ENCODE measurements around the gene DLK2.

DNA sequence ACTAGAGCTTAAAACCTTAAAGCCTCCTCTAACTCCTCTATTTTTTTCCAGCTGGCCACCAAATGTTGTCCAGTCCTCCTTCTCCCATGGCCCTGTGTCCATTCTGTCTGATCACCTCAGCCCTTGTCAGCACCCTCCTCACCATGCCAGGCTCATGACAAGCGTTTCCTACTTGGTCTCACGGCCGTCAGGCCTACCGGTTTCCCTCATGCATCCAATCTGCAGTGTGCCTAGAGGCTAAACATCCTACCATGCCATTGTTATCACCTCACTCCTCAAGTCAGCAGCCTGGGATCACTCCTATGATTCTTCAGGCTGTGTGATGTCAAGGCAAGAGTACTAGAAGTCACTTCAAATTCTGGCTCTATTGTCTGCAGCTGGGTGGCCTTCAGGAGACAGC, 12.4 kb upstream of the DLK2 start:
- TF ChIP-seq, protein P1, sequence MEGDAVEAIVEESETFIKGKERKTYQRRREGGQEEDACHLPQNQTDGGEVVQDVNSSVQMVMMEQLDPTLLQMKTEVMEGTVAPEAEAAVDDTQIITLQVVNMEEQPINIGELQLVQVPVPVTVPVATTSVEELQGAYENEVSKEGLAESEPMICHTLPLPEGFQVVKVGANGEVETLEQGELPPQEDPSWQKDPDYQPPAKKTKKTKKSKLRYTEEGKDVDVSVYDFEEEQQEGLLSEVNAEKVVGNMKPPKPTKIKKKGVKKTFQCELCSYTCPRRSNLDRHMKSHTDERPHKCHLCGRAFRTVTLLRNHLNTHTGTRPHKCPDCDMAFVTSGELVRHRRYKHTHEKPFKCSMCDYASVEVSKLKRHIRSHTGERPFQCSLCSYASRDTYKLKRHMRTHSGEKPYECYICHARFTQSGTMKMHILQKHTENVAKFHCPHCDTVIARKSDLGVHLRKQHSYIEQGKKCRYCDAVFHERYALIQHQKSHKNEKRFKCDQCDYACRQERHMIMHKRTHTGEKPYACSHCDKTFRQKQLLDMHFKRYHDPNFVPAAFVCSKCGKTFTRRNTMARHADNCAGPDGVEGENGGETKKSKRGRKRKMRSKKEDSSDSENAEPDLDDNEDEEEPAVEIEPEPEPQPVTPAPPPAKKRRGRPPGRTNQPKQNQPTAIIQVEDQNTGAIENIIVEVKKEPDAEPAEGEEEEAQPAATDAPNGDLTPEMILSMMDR (IDR thresholded peaks at IDR 0.05; ENCODE audit: insufficient read depth, low read length, poor library complexity, severe bottlenecking): no peak
- no peak for TF ChIP-seq EZH2phosphoT487 (conservative IDR thresholded peaks at IDR 0.05; ENCODE audit: low read length)
